H9 (cell line): ENCODE data around the gene PPTC7. TPM values are rescaled to one million over a fixed set of nuclear protein-coding genes. Genes with fewer than 3 reads are reported as not detected.

ENCODE experiments used
- DNase-seq: peaks from one replicate; pipeline ENCODE4 v3.0.0-alpha.2; 2017
- H2AFZ ChIP-seq: one replicate; pipeline ENCODE4 v1.6.1; 2013; ENCODE audit warnings: mild to moderate bottlenecking, low read length, control low read depth, moderate library complexity
- H2AK5ac ChIP-seq: 2 replicates; pipeline ENCODE4 v1.6.1; 2013; ENCODE audit warnings: low read length, control low read depth, mixed read lengths; ENCODE audit not compliant: insufficient read length
- H2BK120ac ChIP-seq: one replicate; pipeline ENCODE4 v1.6.1; 2013; ENCODE audit warnings: low read depth, mild to moderate bottlenecking, low read length, control low read depth, inconsistent platforms; ENCODE audit not compliant: poor library complexity, severe bottlenecking
- H2BK12ac ChIP-seq: 2 replicates; pipeline ENCODE4 v1.6.1; 2013; ENCODE audit warnings: low read length, control low read depth, mixed read lengths, low read depth; ENCODE audit not compliant: insufficient read length
- H2BK15ac ChIP-seq: 2 replicates; pipeline ENCODE4 v1.6.1; 2013; ENCODE audit warnings: low read depth, low read length, control low read depth
- H2BK20ac ChIP-seq: one replicate; pipeline ENCODE4 v1.6.1; 2013; ENCODE audit warnings: low read depth, mild to moderate bottlenecking, low read length, control low read depth, inconsistent platforms; ENCODE audit not compliant: poor library complexity, severe bottlenecking
- H2BK5ac ChIP-seq: 2 replicates; pipeline ENCODE4 v1.6.1; 2013; ENCODE audit warnings: low read length, control low read depth, mixed read lengths; ENCODE audit not compliant: insufficient read length
- H3K14ac ChIP-seq: 2 replicates; pipeline ENCODE4 v1.6.1; 2013; ENCODE audit warnings: low read length, control low read depth; ENCODE audit not compliant: insufficient read depth
- H3K18ac ChIP-seq: 2 replicates; pipeline ENCODE4 v1.6.1; 2013; ENCODE audit warnings: low read depth, mild to moderate bottlenecking, mixed read lengths, low read length, control low read depth; ENCODE audit not compliant: insufficient read length
- H3K23ac ChIP-seq: 2 replicates; pipeline ENCODE4 v1.6.1; 2013; ENCODE audit warnings: low read length, control low read depth, mixed read lengths, low read depth; ENCODE audit not compliant: insufficient read length
- H3K23me2 ChIP-seq: 2 replicates; pipeline ENCODE4 v1.6.1; 2013; ENCODE audit warnings: low read depth, mild to moderate bottlenecking, mixed read lengths, low read length, control low read depth; ENCODE audit not compliant: insufficient read length, poor library complexity, severe bottlenecking
- H3K27ac ChIP-seq: 2 replicates; pipeline ENCODE4 v1.5.1; 2013; ENCODE audit warnings: low read length, control low read depth, mixed read lengths, low read depth; ENCODE audit not compliant: insufficient read length
- H3K27me3 ChIP-seq: 2 replicates; pipeline ENCODE4 v1.6.1; 2013; ENCODE audit warnings: low read length, control low read depth, inconsistent platforms; ENCODE audit not compliant: insufficient read depth
- H3K4ac ChIP-seq: 2 replicates; pipeline ENCODE4 v1.6.1; 2013; ENCODE audit warnings: low read depth, mild to moderate bottlenecking, control low read depth, inconsistent platforms, low read length, moderate library complexity
- H3K4me1 ChIP-seq: 2 replicates; pipeline ENCODE4 v1.6.1; 2013; ENCODE audit warnings: low read length, control low read depth, inconsistent platforms; ENCODE audit not compliant: insufficient read depth
- H3K4me2 ChIP-seq: 2 replicates; pipeline ENCODE4 v1.6.1; 2013; ENCODE audit warnings: low read length, control low read depth, mixed read lengths; ENCODE audit not compliant: insufficient read length, insufficient read depth
- H3K56ac ChIP-seq: 2 replicates; pipeline ENCODE4 v1.6.1; 2013; ENCODE audit warnings: low read depth, mild to moderate bottlenecking, mixed read lengths, low read length, control low read depth; ENCODE audit not compliant: insufficient read length
- H3K79me1 ChIP-seq: 2 replicates; pipeline ENCODE4 v1.6.1; 2013; ENCODE audit warnings: low read depth, mild to moderate bottlenecking, moderate library complexity, low read length, control low read depth, inconsistent platforms; ENCODE audit not compliant: insufficient read depth, poor library complexity, severe bottlenecking
- H3K79me2 ChIP-seq: 2 replicates; pipeline ENCODE4 v1.6.1; 2013; ENCODE audit warnings: low read length, control low read depth, inconsistent platforms; ENCODE audit not compliant: insufficient read depth
- H3K9ac ChIP-seq: 2 replicates; pipeline ENCODE4 v1.6.1; 2013; ENCODE audit warnings: low read length, control low read depth, mixed read lengths; ENCODE audit not compliant: insufficient read length; ENCODE audit errors: extremely low read depth
- H3K9me3 ChIP-seq: one replicate; pipeline ENCODE4 v1.6.1; 2013; ENCODE audit warnings: low read depth, low read length, inconsistent platforms; ENCODE audit not compliant: control insufficient read depth
- H3T11ph ChIP-seq: one replicate; pipeline ENCODE4 v1.6.1; 2013; ENCODE audit warnings: mild to moderate bottlenecking, low read length, control low read depth, inconsistent platforms
- H4K20me1 ChIP-seq: one replicate; pipeline ENCODE4 v1.6.1; 2013; ENCODE audit not compliant: control insufficient read depth, insufficient read length, insufficient read depth
- H4K5ac ChIP-seq: 2 replicates; pipeline ENCODE4 v1.6.1; 2013; ENCODE audit warnings: low read depth, mild to moderate bottlenecking, mixed read lengths, low read length, control low read depth; ENCODE audit not compliant: insufficient read length
- H4K8ac ChIP-seq: replicated peaks from 2 replicates; pipeline ENCODE4 v1.6.1; 2013; ENCODE audit warnings: low read length, control low read depth, mixed read lengths, low read depth; ENCODE audit not compliant: insufficient read length
- H4K91ac ChIP-seq: 2 replicates; pipeline ENCODE4 v1.6.1; 2013; ENCODE audit warnings: low read depth, mild to moderate bottlenecking, moderate library complexity, mixed read lengths, low read length, control low read depth; ENCODE audit not compliant: insufficient read length
- H3K27ac Mint-ChIP-seq, 3 experiments: 2 replicates in 2 of 3; 3 replicates in 1 of 3; pipeline ENCODE4 v1.8.0; 2020 to 2021; ENCODE audit warnings: mixed read lengths in 3 of 3, mild to moderate bottlenecking in 1 of 3, moderate library complexity in 1 of 3
- H3K27me3 Mint-ChIP-seq: 2 replicates; pipeline ENCODE4 v1.8.0; 2021; ENCODE audit warnings: low read depth, mild to moderate bottlenecking, moderate library complexity, mixed read lengths
- H3K36me3 Mint-ChIP-seq, 3 experiments: 2 replicates in 2 of 3; 3 replicates in 1 of 3; pipeline ENCODE4 v1.8.0; 2020 to 2021; ENCODE audit warnings: low read depth in 3 of 3, mixed read lengths in 3 of 3; ENCODE audit not compliant: insufficient read depth in 1 of 3
- H3K4me1 Mint-ChIP-seq, 2 experiments: 2 replicates each; pipeline ENCODE4 v1.8.0; 2020; ENCODE audit warnings: mixed read lengths in 2 of 2
- H3K4me3 Mint-ChIP-seq, 2 experiments: 2 replicates in 1 of 2; 3 replicates in 1 of 2; pipeline ENCODE4 v1.8.0; 2020 to 2021; ENCODE audit warnings: mild to moderate bottlenecking in 2 of 2, mixed read lengths in 2 of 2, moderate library complexity in 1 of 2
- H3K9me3 Mint-ChIP-seq, 2 experiments: 2 replicates in 1 of 2; 3 replicates in 1 of 2; pipeline ENCODE4 v1.8.0; 2020; ENCODE audit warnings: mild to moderate bottlenecking in 2 of 2, mixed read lengths in 2 of 2, moderate library complexity in 1 of 2
- CTCF ChIP-seq: fragments of 200-600 bp; sonication (generic); conservative IDR thresholded peaks from 3 replicates; pipeline ENCODE4 v1.8.0; 2021; ENCODE audit warnings: antibody characterized with exemption, mild to moderate bottlenecking
- WGBS: extraction: QIAGEN DNeasy Blood & Tissue Kit; methylation state at CpG from one replicate; pipeline ENCODE4 v1.1.7; 2013; ENCODE audit warnings: missing lambda C conversion rate, low lambda C conversion rate, mixed read lengths; ENCODE audit not compliant: insufficient read length; ENCODE audit errors: extremely low coverage; 5-methylcytosine and 5-hydroxymethylcytosine counted together
- total RNA-seq: library from RNA; stranded (reverse); gene quantifications from 2 replicates; pipeline ENCODE4 v1.2.1, GENCODE V29; 2021

PPTC7 gene
- total RNA-seq, 1 experiment from 2014 or later, result 15.8 TPM

- H3K27ac ChIP-seq, result no peak overlapping the region
- no peaks in the 10 kb centered on the region for H3K79me1 ChIP-seq
- DNase-seq, result no peak
- H3K23me2 ChIP-seq, result peaks cover 5% of the 10 kb centered on the region
- no peak overlapping the region for H2BK5ac ChIP-seq
- peak overlapping the region; percentile 5 for H2AFZ ChIP-seq
- no peaks in the 10 kb centered on the region for H3K9me3 ChIP-seq
- H4K8ac ChIP-seq, result no peak overlapping the region
- H3K56ac ChIP-seq, result no peak overlapping the region
- no CpG with 5 or more reads among the region's 23 CpGs for WGBS
- Mint-ChIP-seq H3K9me3 (no peaks in the 10 kb centered on the region), H3K4me1 (peaks cover 3% of the 10 kb centered on the region in 2 experiments), H3K4me3 (peak overlapping the region; percentile 83 to 84), H3K36me3 (no peaks in the 10 kb centered on the region), H3K27ac (no peak overlapping the region), H3K27me3 (no peaks in the 10 kb centered on the region)
- H3K9ac ChIP-seq, result no peak overlapping the region
- no peak overlapping the region for H2BK120ac ChIP-seq
- H2AK5ac ChIP-seq, result no peak overlapping the region
- no peaks in the 10 kb centered on the region for H3K79me2 ChIP-seq
- no peak overlapping the region for H4K5ac ChIP-seq
- H3K18ac ChIP-seq, result no peak overlapping the region
- no peak overlapping the region for H2BK20ac ChIP-seq
- TF ChIP-seq CTCF, result no peak
- no peak overlapping the region for H2BK15ac ChIP-seq
- peak overlapping the region; percentile 94 for H3K4me2 ChIP-seq
- H2BK12ac ChIP-seq, result no peak overlapping the region
- H4K20me1 ChIP-seq, result no peaks in the 10 kb centered on the region
- H3K23ac ChIP-seq, result no peak overlapping the region
- no peaks in the 10 kb centered on the region for H3K4me1 ChIP-seq
- no peak overlapping the region for H4K91ac ChIP-seq
- H3K14ac ChIP-seq, result no peak overlapping the region
- no peaks in the 10 kb centered on the region for H3K27me3 ChIP-seq
- H3T11ph ChIP-seq, result no peak overlapping the region
- no peak overlapping the region for H3K4ac ChIP-seq
Measured at GRCh38 chr12:110613071-110613770, 30.1 kb upstream of the PPTC7 start.
